Measurements from ENCODE around the gene UCN2. TPM values are rescaled to one million over a fixed set of nuclear protein-coding genes. Genes with fewer than 3 reads are reported as not detected.
"Not testable (repeated sequence)": the region's sequence is repeated elsewhere in the genome, so short reads cannot be mapped to it uniquely, and the experiment has no call there.

Gene UCN2
- total and polyA plus RNA-seq, 2 experiments from 2014 or later = 0.95 to 1.1 TPM

DNA sequence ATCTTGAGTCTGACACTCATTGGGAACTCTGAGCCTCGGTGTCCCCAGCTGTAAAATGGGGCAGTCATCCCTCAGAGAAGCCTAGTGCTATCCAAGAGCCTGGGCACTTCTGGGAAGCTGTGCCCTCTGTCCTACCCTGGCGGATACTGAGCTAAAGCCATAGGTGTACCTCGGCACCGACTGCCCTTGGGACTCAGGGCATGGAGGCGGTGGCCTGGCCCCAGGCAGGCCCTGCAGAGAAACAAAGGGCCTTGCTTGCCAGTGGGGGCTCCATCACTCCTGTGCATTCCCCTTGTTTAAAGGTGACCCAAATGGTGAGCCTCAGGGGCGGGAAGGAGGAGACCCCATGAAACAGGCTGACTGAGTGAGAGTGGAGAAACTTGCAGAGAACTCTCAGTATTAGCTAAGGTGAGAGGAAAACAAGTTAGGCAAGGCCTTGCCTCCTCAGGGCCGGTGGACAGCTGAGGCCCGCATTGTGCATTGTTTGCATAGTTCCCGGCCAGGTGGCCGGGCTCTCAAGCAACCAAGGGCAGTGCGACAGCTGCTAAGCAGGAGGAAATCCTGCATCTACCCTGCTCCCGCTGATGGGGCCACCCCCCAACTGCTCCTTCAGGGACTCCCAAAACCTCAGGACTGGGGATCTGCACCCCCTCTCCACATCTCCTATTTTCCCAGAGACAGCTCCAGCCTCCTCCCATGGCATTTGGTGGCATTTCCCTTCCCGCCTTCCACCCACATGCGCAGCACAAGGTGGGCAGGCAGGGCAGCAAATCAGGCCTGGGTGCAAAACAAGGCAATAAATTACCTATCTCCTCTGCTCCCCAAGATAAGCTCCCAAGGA, 11.2 kb downstream of the UCN2 start:
- Histone ChIP-seq H3K36me3 (peaks cover 23% of the 10 kb centered on the region), H3K4me3 (no peak overlapping the region), H3K27ac (no peak overlapping the region), H3K9me3 (ENCODE audit: low read depth) (no peaks in the 10 kb centered on the region), H3K27me3 (no peaks in the 10 kb centered on the region), H3K4me1 (ENCODE audit: low read depth) (peaks cover 24% of the 10 kb centered on the region)
- no peak for DNase-seq (ENCODE audit: low read depth in 1 of 2, low spot score in 1 of 2)
- TF ChIP-seq, protein P1, sequence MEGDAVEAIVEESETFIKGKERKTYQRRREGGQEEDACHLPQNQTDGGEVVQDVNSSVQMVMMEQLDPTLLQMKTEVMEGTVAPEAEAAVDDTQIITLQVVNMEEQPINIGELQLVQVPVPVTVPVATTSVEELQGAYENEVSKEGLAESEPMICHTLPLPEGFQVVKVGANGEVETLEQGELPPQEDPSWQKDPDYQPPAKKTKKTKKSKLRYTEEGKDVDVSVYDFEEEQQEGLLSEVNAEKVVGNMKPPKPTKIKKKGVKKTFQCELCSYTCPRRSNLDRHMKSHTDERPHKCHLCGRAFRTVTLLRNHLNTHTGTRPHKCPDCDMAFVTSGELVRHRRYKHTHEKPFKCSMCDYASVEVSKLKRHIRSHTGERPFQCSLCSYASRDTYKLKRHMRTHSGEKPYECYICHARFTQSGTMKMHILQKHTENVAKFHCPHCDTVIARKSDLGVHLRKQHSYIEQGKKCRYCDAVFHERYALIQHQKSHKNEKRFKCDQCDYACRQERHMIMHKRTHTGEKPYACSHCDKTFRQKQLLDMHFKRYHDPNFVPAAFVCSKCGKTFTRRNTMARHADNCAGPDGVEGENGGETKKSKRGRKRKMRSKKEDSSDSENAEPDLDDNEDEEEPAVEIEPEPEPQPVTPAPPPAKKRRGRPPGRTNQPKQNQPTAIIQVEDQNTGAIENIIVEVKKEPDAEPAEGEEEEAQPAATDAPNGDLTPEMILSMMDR (IDR thresholded peaks at IDR 0.05; ENCODE audit: low read depth, low read length) = no peak

DNA sequence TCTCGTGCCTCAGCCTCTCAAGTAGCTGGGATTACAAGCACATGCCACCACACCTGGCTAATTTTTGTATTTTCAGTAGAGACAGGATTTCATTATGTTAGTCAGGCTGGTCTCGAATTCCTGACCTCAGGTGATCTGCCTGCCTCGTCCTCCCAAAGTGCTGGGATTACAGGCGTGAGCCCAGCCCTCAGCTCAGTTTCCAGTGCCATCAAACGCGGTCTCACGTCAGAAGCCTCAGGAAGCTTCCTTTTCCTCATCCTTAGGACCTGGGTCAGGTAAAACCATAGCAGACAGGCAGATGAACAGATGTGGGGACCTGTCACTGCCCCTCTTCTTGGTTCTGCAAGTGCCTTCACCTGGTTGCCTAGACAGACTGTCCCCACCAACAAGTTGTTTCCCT, 11.9 kb downstream of the UCN2 start:
- DNase-seq (ENCODE audit: low read depth in 1 of 2, low spot score in 1 of 2) = not testable (repeated sequence)

DNA sequence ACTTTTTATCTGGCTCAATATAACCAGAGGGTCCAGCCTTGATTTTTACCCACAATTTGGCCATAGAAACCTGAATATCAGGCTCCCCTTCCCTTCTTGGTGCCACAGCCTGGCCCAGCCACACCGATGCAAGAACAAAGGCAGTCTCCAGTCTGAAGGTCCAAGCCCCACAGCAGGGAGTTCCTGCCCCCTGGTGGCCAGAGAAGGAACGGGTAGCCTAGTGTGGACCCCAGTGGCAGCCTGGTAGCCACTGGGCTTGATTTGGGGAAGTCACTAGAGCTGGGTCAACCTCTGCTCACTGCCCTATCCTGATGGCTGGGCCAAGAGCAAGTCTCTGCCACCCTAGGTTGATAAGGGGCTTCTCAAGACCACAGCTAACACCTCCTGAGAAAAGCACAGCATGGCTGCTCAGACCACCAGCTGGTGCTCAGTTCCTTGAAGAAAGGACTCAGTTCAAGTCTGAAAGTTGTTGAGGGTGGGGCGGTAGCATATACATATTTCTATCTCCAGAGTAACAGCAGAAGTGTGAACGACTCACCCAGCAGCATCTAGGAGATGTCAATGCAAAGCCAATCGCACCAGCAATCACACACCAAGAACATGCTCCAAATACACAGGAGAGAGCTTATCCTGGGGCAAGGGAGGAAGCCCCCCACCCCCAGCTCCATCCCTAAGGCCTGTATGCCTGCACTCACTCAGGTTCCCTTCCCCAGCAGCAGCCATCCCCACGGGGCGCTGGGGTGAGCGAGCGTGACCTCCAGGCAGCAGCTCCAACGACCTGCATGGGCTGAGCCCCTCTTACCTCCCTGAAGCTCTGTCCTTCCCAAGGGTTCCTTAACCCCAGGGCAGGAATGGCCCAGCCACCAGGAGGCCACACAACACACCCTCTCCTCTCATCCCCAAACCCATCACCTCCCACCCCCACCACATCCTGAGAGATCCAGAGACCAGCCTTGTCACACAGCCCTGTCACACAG, 14.6 kb downstream of the UCN2 start:
- no peak overlapping the region for H3K4me3 ChIP-seq
- DNase-seq (ENCODE audit: low read depth in 1 of 2, low spot score in 1 of 2) = peak; percentile 77 to 86
- no peaks in the 10 kb centered on the region for H3K9me3 ChIP-seq (ENCODE audit: low read depth)
- TF ChIP-seq, protein P1 (IDR thresholded peaks at IDR 0.05; ENCODE audit: low read depth, low read length) = peak; percentile 98
- H3K27ac ChIP-seq = no peak overlapping the region
- peaks cover 49% of the 10 kb centered on the region for H3K36me3 ChIP-seq
- H3K4me1 ChIP-seq (ENCODE audit: low read depth) = peaks cover 6% of the 10 kb centered on the region
- H3K27me3 ChIP-seq = no peaks in the 10 kb centered on the region

More for the DNA sequence above, 11.9 kb downstream of the UCN2 start:
- not testable (repeated sequence) for H3K9me3 ChIP-seq (ENCODE audit: low read depth); H3K4me3 ChIP-seq; H3K27me3 ChIP-seq; H3K27ac ChIP-seq
- H3K4me1 ChIP-seq (ENCODE audit: low read depth) = peaks cover 24% of the 10 kb centered on the region
- peaks cover 29% of the 10 kb centered on the region for H3K36me3 ChIP-seq

DNA sequence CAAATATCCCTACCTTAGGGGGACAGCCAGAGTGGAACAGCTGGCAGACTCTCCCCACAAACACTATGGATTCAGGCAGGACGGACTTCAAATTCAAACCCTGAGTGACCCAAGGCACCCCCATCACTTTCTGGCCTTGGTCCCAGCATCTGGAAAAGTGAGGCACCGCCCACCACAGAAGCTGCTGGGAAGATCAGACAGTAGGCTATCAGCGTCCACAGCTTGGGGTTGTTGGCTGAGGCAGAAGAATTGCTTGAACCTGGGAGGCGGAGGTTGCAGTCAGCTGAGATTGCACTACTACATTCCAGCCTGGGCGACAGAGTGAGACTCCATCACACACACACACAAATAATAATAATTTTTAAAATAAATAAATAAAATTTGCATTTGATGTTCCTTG, 15.5 kb downstream of the UCN2 start:
- no peak for DNase-seq (ENCODE audit: low read depth in 1 of 2, low spot score in 1 of 2)
- H3K36me3 ChIP-seq = peaks cover 56% of the 10 kb centered on the region
- no peak overlapping the region for H3K4me3 ChIP-seq
- no peaks in the 10 kb centered on the region for H3K9me3 ChIP-seq (ENCODE audit: low read depth)
- no peak overlapping the region for H3K27ac ChIP-seq
- H3K27me3 ChIP-seq = no peaks in the 10 kb centered on the region
- H3K4me1 ChIP-seq (ENCODE audit: low read depth) = no peaks in the 10 kb centered on the region
- TF ChIP-seq, protein P1 (IDR thresholded peaks at IDR 0.05; ENCODE audit: low read depth, low read length) = no peak

DNA sequence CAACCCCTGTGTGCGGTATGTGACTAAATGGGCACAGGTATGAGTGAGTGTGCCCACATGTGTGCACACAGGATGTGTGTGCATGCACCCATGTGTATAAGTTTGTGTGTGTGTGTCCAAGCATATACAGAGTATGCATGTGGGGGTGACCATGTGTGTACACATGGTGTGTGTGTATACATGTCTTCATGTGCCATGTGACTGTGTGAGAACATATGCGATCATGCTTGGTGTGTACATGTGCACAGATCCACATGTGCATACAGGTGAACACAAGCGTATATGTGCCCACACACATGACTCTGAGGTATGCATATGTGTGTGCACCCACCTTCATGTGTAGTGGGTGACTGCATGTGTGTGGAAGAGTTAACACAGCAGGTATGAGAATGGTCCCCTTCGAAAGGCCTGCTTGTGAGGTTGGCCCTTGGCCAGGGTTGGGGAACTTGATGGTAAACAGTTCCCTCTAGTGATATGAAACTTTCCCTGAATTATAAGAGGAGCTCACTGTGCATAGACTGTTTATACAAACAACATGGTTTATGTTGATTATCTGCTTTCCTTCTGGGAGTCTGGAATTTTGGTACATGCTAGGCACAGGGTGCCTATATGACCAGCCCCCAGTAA, 17.3 kb downstream of the UCN2 start:
- Histone ChIP-seq H3K27me3 (no peaks in the 10 kb centered on the region), H3K27ac (no peak overlapping the region), H3K4me1 (ENCODE audit: low read depth) (no peaks in the 10 kb centered on the region), H3K4me3 (no peak overlapping the region), H3K36me3 (peaks cover 52% of the 10 kb centered on the region), H3K9me3 (ENCODE audit: low read depth) (no peaks in the 10 kb centered on the region)
- TF ChIP-seq, protein P1 (IDR thresholded peaks at IDR 0.05; ENCODE audit: low read depth, low read length) = no peak
- no peak for DNase-seq (ENCODE audit: low read depth in 1 of 2, low spot score in 1 of 2)
